ENCODE data around the gene KCNK10. TPM values are rescaled to one million over a fixed set of nuclear protein-coding genes. Genes with fewer than 3 reads are reported as not detected.

Gene KCNK10
- total RNA-seq, 1 donor from 2014 or later: not detected

GRCh38 chr14:88170333-88170732, 152.7 kb downstream of the KCNK10 start:
- Mint-ChIP-seq H3K9me3 (peaks cover 33% of the 10 kb centered on the region), H3K36me3 (no peaks in the 10 kb centered on the region), H3K4me3 (no peak overlapping the region), H3K27me3 (ENCODE audit: low read depth) (peaks cover 39% of the 10 kb centered on the region), H3K27ac (no peak overlapping the region), H3K4me1 (no peaks in the 10 kb centered on the region)
- TF ChIP-seq, protein P1, sequence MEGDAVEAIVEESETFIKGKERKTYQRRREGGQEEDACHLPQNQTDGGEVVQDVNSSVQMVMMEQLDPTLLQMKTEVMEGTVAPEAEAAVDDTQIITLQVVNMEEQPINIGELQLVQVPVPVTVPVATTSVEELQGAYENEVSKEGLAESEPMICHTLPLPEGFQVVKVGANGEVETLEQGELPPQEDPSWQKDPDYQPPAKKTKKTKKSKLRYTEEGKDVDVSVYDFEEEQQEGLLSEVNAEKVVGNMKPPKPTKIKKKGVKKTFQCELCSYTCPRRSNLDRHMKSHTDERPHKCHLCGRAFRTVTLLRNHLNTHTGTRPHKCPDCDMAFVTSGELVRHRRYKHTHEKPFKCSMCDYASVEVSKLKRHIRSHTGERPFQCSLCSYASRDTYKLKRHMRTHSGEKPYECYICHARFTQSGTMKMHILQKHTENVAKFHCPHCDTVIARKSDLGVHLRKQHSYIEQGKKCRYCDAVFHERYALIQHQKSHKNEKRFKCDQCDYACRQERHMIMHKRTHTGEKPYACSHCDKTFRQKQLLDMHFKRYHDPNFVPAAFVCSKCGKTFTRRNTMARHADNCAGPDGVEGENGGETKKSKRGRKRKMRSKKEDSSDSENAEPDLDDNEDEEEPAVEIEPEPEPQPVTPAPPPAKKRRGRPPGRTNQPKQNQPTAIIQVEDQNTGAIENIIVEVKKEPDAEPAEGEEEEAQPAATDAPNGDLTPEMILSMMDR (IDR thresholded peaks at IDR 0.05; ENCODE audit: unreplicated experiment): no peak
- no peak for DNase-seq (ENCODE audit: low spot score in 2 of 2, unreplicated experiment in 2 of 2)

- TF ChIP-seq, protein P1 (IDR thresholded peaks at IDR 0.05; ENCODE audit: unreplicated experiment): no peak
Observed at GRCh38 chr14:88168498-88169165, 154.4 kb downstream of the KCNK10 start.

GRCh38 chr14:88168025-88168424, 155.0 kb downstream of the KCNK10 start:
- TF ChIP-seq, protein P1 (IDR thresholded peaks at IDR 0.05; ENCODE audit: unreplicated experiment): no peak
- no peak for DNase-seq (ENCODE audit: low spot score in 2 of 2, unreplicated experiment in 2 of 2)
- Mint-ChIP-seq H3K27me3 (ENCODE audit: low read depth) (peaks cover 48% of the 10 kb centered on the region), H3K9me3 (peaks cover 23% of the 10 kb centered on the region), H3K4me3 (no peak overlapping the region), H3K4me1 (no peaks in the 10 kb centered on the region), H3K27ac (no peak overlapping the region), H3K36me3 (no peaks in the 10 kb centered on the region)

More at GRCh38 chr14:88168498-88169165, 154.4 kb downstream of the KCNK10 start:
- Mint-ChIP-seq H3K27me3 (ENCODE audit: low read depth) (peaks cover 49% of the 10 kb centered on the region), H3K27ac (no peak overlapping the region), H3K36me3 (no peaks in the 10 kb centered on the region), H3K9me3 (peaks cover 29% of the 10 kb centered on the region), H3K4me1 (no peaks in the 10 kb centered on the region), H3K4me3 (no peak overlapping the region)
- no peak for DNase-seq (ENCODE audit: low spot score in 2 of 2, unreplicated experiment in 2 of 2)

GRCh38 chr14:88166616-88167015, 156.5 kb downstream of the KCNK10 start:
- Mint-ChIP-seq H3K27me3 (ENCODE audit: low read depth) (peaks cover 38% of the 10 kb centered on the region), H3K4me3 (no peak overlapping the region)

GRCh38 chr14:88164906-88165534, 158.0 kb downstream of the KCNK10 start:
- H3K9me3 Mint-ChIP-seq: peaks cover 8% of the 10 kb centered on the region
- TF ChIP-seq, protein P1 (IDR thresholded peaks at IDR 0.05; ENCODE audit: unreplicated experiment): no peak
- H3K27me3 Mint-ChIP-seq (ENCODE audit: low read depth): peaks cover 39% of the 10 kb centered on the region
- DNase-seq (ENCODE audit: low spot score in 2 of 2, unreplicated experiment in 2 of 2): no peak
- no peaks in the 10 kb centered on the region for H3K36me3 Mint-ChIP-seq
- no peak overlapping the region for H3K27ac Mint-ChIP-seq
- H3K4me3 Mint-ChIP-seq: no peak overlapping the region
- H3K4me1 Mint-ChIP-seq: no peaks in the 10 kb centered on the region

More at GRCh38 chr14:88166616-88167015, 156.5 kb downstream of the KCNK10 start:
- Mint-ChIP-seq H3K27ac (no peak overlapping the region), H3K36me3 (no peaks in the 10 kb centered on the region), H3K4me1 (no peaks in the 10 kb centered on the region), H3K9me3 (peaks cover 12% of the 10 kb centered on the region)
- no peak for DNase-seq (ENCODE audit: low spot score in 2 of 2, unreplicated experiment in 2 of 2)
- TF ChIP-seq, protein P1 (IDR thresholded peaks at IDR 0.05; ENCODE audit: unreplicated experiment): no peak

Measured in mesothelial cell of epicardium (in vitro differentiated cells).